ENCODE results near the gene MACROD2.
"Not testable (repeated sequence)": the region's sequence is repeated elsewhere in the genome, so short reads cannot be mapped to it uniquely, and the experiment has no call there.

MACROD2 gene

DNA sequence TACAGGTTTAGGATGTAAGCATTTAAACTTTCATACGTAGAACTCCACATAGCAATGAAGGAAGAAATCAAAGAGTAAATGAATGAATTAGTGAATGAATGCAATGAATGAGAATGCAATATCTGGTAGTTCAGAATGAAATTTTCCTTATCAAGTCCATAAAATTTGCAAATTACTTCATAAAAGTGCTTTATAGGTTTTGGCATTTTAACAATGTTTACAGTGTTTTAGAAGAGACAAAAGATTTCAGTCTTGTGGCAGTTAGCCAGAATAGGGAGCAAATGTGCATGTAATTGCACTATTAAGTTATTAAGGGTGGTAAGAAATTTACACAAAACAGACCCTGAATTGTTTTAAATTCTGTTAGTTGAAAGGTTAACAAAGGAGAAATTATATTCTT, 1081.5 kb downstream of the MACROD2 start:
- no peak for DNase-seq

DNA sequence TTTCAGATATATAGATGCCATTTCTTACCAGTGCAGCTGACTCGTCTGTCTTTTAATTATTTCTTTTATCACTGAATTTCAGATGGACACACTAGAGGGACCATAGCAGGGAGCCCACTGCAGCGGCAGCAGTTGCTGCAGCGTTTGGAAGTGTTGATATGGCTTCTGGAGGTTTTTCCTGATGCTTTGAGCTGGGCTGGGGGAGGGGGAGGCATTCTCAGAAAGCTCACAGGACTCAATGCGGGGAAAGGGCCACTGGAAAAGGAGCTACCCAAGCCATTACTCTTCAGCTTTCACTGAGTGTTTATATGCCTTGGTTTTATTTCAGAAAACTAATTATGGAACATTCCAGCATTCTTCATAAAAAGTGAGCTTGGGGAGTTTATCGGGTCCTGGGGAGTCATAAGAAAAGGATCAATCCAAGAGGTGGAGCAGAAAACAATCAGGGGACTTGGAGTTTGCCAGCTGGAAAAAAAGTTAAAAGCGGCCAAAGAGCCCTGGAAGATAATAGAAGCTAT, 1082.5 kb downstream of the MACROD2 start:
- no peak for DNase-seq

DNA sequence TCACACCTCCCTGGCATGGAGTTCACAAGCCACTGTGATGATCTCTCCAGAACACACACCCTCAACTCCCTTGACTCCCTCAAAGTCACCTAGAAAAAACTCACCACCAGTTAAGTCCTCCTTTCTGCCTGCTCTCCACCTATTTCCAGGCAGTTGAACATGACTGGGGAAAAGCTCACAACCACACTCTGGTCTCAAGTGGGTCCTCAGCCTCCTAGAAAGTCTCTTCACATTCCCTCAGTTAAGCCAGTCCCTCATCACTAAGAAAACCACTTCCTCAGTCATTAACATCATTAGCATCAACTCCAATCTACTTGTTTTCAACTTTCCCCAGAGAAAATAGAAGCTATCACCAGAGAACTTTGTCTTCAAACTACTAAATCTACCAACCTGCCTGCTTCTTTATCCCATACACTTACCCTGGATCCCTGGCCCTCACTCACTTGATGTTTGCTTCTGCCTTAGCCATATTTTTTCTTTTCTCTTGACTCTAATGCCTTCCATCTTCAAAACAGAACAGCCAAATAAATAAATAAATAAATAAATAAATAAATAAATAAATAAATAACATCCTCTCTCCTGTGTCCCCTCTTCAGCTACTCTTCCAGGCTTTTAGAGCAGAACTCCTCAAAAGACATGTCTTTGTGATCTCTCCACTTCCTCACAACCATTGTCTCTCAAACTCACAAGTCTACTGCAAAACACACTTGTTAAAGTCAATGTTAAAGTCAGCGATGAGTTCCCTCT, 1084.5 kb downstream of the MACROD2 start:
- no peak for DNase-seq

DNA sequence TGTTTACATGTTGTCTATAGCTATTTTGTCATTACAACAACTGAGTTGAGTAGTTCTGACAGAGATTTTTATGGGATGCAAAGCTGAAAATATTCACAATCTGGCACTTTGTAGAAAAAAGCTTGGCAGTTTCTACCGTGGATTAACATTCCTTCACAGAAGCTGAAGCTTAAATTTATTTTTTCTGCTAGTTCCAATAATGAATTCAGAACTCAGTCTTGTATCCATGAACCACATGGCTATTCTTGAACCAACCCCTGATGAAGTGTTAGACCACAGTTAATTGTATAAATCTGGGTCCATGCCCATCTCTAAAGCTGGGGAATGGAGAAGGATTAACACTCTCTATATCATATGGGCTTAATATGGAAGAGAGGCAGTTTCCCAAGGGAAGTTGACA, 1085.9 kb downstream of the MACROD2 start:
- DNase-seq, result no peak

DNA sequence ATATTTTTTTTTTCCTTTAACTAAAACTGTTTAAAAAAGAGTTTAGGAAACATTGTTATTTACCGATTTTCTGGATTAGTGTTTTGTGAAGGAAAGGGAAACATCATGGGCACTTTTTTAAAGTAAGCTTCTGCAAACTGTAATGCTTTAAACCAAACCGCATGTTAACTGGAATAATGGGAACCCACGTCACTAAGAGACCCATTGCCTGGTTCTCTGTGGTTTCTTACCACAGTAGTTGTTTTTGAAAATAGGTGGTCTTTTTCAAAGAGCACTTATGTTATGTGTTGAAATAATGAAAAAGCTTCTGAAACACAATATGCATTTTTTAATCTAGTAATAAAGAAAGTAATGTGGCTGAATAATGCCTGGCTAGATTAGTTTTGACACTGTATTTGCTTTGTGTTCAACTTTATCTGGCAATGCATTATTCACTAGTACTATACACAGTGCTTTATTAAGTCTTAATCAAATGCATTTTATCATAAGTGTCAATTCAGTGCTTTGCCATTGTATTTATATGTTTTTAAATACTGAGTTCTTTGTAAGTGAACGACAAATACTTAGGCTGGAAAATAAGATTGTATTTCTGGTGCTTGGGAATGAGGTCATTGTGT, 1096.2 kb downstream of the MACROD2 start:
- no peak for DNase-seq

DNA sequence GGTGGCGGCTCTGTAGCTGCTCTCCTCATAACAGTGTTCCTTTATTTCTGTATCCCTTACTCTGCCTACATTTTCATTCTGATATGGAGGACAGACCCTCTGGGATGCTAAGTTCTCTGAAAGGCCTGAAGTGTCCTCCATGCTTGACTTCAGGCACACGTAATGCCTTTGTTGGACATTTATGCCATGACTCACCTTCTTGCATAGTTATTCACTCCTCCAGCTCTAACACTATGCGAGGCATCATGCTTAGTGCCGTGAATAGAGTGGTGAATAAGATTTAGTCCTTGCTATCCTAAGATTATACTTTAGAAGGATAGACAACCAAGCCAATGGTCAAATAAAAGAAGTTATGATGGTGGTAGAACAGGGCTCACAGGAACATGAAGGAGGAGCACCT, 1103.0 kb downstream of the MACROD2 start:
- no peak for DNase-seq

DNA sequence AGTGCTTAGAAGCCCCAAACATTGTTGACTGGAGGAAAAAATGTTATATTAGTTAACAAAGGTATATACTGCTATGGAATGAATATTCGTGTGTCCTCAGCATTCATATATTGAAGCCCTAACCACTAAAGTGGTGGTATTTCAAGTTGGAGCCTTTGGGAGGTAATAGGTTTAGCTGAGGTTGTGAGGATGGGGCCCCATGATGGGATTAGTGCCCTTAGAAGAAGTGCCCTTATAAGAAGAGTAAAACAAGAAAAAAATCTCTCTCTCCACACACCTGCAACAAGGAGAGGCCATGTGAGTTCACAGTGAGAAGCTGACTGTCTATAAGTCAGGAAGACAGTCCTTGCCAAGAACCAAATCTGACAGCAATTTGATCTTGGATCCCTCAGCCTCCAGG, 1103.8 kb downstream of the MACROD2 start:
- DNase-seq, result no peak

DNA sequence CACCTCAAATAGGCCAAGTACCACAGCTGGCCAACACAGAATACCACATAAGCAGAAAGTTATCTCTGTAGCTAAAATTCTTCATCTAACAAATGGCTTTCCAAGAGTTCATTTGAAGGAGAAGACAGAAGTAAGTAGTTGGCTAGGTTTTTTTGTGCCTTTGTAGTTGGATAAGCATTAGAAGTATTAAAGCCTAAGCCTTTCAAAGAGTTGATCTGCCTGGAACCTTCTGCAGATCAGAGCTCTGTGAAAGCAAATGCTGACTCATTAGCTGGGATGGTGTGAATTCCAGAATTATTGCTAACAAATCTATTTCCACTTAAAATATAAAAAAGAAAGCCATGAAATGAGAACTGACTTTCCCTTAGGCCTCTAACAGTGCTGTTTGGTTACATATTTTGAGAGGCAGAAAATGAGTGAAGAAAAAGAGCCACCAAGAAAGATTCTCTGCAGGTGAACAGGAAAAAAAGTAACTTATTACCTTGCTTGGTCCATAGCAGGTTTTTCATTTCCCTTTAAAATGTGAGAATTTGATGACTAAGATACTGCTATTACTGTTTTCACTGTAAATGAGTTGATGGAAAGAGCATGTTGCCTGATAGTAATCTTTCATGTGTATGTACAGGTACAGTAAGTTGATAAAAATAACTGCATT, 1105.3 kb downstream of the MACROD2 start:
- DNase-seq, result no peak

DNA sequence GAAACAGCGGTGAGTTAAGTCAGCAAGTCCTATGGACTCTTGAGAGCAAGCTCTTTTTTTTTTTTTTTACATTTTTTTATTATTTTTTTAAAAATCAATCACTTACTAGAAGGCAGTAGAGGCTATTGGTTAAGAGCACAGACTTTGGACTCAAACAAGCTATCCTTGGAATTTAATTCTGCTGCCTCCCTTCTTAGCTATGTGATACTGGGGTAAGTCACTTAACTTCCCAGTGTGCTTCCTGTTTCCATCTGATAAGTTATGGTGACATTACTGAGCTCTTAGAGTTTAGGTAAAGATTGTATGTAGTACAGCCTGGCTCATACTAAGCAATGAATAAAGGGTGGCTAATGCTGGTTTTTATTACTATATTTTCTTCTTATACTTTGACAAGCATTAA, 1112.6 kb downstream of the MACROD2 start:
- DNase-seq, result no peak

DNA sequence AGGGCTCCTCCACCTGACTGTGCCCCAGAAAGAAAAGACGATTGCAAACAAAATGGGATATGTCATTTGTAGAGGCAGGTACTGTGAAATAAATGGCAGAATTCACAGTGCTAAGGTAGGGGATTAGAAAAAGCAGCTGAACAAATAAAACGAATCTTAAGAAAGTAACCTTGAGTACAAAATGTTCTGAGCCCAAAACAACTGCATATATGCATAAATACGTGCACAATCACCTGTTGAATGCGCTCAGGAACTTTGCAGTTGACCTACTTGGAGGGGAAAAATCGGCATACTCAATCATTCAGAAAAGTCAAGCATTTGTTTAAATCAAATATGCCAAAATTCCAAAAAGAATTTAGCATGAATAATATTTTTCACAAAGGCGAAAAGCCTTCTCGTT, 1114.2 kb downstream of the MACROD2 start:
- DNase-seq, result no peak

DNA sequence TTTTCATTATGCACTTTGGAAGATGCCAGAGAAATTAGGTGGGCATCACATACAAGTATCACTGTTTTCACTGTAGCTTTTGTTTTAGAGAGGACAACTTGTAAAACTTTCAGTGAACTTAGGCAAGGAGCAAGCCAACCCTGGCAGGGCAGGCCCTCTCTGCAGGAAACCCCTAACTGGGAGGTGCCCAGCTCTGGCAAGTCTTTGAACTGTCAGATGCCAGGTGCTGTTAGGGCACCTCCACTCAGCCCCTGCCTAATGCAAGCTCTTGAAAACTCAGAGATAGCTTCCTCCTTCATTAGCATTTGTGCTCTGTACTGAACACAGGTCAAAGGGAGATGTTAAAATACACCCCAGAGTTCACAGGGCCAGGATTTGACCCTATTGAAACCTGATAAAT, 1116.3 kb downstream of the MACROD2 start:
- no peak for DNase-seq

DNA sequence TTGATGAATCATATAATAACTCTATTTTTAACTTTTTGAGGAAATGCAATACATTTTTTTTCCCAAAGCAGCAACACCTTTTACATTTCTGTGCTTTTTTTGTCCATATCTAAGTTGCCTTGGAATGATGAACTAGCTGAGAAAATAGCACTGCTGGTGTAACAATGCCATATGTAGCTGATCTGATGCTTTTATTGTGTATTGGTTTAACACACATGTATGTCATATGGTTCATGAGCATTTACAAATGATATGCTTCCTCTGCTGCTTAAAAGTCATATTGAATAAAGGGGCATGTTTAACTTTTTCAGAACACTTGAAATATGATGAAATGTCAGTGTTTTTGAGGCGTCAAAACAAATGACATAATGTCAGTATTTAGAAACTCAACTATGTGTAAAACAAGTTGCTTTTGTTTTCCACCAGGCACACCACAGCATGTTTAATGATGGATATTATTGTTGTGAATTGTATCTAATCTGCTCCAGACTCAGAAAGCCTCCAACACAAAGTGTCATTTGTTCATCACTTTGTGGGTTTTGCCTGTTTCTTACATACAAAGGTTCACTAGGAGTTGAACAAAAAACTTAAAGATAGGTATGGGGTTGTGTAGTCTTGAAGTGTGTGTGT, 1117.9 kb downstream of the MACROD2 start:
- DNase-seq, result no peak

DNA sequence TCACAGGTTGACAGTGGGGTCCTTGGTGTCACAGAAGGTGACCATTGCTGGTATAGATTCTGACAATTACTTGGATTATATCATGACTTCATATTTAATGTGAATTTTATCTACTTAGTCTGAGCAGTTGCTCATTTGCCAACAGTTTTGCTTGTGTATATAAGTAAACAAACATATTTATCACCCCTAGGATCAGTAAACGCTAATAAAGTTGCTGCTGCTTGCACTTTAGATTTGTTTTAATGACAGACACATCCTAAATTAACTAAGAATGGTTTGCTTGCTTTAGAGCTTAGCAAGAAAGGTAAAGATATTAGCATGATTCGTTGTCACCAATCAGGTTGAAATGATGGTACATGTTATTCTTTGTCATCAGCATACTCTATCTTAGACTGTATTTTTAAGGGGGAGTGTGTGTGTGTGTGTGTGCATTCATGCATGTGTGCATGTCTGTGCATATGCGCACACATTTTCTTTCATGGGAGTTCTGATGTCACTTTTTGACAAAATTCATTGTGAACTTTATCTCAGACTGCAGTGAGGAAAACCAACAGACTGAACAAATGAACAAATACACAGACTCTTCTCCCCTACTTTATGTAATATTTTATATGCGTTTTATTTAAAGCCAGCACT, 1124.7 kb downstream of the MACROD2 start:
- no peak for DNase-seq

DNA sequence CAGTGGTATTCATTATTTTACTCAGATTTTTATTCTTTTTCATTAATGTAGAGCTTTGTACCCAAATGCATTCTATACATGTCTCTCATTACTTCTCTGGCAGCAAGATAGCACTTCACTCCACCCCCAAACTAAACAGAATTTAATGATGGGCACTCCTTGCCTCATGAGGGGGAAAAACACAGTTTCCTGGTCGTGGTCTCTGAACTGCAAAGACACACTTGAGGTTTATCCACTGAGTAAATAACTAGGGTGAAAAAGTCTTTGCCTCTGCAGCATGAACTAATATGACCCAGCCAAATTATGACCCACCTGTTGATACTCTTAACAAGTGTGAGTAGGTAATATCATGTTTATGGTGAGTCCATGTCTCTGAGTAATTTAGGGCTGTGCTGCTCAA, 1127.3 kb downstream of the MACROD2 start:
- DNase-seq, result no peak

DNA sequence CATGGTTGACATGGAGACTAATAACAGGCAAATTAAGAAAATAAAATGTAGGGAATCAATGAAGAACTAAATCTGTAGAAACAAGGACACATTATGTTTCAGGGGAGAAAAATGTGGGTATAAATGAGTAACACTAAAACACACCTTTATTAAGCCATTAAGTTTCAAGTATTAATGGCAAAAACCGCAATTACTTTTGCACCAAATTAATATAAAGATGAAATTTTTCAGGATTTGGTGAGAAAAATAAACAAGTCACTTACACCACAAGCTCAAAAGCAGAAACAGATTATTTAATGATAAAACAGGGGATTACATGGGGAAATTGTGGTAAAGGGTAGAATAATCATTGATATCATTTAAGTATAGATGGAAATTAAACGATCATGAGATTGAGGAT, 1135.9 kb downstream of the MACROD2 start:
- no peak for DNase-seq

DNA sequence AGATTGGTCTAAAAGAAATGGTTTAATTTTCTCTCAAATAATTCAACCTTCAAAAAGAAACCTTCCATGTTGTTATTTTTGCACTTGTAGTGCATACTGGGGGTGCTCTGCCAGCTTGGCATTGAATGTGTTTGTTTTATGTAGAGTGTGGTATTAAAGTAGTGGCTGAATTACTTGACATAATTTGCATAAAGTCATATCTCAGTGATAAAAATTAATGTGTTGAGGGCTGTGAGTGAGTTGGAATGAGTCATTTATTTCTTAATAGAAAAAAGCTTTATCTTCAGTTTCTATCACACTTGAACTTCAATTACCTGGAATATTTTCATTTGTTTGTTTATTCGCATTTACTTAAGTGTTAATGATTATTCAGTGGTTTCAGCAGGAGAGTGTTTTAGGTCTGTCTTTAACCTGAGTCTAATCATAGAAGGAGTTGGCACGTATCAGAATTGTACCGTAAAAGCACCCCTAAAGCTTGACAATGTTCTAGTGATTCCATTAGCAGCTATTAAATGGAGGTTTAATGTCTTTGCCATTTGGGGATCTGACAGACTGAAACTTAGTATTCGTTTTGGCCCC, 1143.3 kb downstream of the MACROD2 start:
- DNase-seq, result no peak

DNA sequence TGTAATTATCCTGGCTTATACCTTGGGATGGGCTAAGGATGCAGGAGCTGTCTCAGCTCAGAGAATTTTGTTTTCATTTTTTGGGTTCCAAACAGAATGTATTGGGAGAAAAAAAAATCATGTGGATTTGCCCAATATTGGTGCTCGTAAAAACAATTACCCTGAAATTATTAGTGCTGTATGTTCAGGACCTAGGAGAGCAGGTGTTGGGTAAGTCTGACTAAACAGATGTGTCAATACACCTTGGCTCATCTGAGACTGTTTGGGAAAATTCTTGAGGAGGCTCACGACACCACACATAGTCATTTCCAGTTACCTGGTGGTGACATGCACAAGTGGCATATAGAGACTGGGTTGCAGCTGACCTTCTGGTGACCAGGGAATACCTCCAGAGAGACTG, 1144.2 kb downstream of the MACROD2 start:
- no peak for DNase-seq

DNA sequence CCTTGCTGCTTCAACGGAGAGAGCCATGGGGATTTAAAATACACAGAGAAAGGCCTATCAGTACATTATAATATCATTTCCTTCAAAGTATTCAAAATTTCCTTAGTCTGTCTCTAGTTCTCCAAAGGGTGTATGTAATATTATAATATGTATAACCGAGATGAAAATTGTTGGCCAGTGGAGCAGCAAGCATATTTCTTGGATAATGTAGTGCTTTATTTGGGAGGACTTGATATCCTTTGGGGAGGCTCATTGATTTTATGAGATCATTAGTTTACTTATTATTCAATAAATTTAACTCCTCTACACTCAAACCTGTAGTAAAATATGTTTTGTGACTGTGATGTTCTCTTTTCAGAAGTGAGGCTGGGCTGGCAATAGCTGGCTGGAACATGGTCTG, 1145.0 kb downstream of the MACROD2 start:
- DNase-seq, result no peak

DNA sequence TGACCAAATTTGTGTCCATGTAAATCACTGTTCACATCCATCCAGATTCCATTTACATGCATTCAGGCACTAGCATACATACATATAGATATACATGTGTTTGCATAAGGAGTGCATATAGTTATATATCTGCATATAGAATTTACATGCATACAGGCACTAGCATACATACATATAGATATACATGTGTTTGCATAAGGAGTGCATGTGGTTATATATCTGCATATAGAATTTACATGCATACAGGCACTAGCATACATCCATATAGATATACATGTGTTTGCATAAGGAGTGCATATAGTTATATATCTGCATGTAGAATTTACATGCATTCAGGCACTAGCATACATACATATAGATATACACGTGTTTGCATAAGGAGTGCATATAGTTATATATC, 1145.6 kb downstream of the MACROD2 start:
- DNase-seq, result not testable (repeated sequence)

DNA sequence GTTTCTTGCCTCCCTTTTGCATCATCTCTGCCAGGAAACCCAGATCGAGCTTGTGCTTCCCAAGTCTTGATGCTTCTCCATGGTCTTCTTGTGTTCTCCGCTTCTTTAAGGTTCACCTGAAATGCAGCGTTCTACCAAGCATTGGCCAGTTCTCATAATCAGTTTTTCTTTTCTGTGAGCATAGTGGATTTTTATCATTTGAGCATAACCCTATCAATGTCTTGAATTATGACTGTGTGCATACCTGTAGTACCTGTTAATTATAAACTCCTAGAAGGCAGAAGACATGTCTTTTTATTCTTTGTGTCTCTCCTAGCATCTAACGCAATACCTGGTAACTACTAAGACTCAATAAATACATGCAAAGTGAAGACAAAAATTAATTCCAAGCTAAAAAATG, 1146.5 kb downstream of the MACROD2 start:
- DNase-seq, result no peak

DNA sequence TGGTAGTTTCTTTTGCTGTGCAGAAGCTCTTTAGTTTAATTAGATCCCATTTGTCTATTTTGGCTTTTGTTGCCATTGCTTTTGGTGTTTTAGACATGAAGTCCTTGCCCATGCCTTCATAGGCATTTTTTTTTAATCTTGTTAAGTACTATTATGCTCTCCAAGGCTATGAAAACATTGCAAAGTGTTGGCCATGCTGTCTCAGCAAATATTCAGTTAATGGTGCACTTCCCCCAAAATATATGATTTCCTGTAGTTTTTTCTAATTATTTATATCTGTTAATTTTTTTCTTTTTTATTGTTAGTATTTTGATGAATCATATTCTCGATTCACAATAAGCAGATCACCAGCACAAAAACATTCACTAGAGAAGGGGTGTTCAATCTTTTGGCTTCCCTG, 1148.2 kb downstream of the MACROD2 start:
- DNase-seq, result no peak

DNA sequence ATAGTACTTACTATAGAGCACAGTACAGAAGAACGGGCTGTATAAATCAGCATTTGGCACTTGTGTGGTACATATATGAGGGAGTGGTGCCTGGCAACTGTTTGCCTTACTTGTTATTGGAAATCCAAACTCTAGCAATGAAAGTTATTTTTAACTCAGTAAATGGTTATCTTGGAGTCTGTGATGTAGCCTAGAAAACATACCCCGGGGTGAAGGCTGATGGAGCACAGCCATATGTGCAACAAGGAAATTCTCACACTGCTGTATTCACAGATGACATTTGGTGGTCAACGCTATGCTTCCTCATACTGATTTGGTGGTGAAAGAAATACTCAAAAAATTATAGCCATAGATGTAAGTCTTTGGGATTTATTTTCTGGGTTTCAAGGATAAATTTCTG, 1149.6 kb downstream of the MACROD2 start:
- DNase-seq, result no peak

DNA sequence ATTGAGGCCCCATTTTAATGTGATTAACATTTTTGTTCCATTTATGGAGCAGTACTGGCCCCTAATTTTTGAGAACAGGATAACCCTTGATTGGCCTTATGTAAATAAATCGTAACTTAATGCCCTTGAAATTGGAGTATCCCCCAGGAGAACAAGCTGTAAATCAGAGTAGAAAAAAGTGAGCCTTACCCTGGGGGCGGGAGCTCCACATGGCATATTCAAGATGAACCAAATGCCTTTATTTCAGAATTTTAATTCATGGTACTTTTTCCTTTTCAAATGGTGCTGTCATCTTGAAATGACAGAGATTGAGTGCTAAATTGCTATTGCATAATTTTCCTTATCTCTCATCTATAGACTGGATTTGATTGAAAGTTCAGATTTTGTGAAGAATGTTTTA, 1151.6 kb downstream of the MACROD2 start:
- DNase-seq, result no peak
